ENCODE results near the gene ALG3.
A peak's percentile ranks its signal among the peaks of the same experiment; 100 is the strongest.

ALG3 gene

DNA sequence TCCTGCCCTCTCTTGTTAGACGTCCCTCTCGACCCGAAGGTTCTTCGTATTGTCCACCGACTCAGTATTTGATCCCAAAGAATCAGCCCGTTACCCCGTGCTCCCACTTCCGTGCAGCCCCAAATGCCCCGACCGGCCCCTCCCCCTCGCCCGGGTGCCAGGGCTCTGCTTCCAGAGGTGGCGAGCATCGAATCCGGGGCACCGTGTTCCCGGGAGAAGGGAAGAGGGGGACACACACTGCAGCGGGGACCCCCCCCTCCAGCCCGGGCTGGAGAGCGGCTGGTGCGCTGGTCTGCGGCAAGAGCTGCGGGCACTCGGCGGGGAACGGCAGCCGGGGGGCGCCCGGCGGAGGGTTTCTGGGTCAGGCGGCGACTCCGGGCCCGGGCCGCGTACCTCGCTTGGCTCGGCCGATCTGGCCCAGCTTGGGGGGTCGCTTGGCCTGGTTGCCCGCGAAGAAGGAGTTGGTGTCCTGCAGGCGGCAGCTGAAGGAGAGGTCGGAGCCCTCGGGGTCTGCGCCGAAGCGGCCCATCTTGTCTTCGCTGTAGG, 12.0 kb upstream of the ALG3 start:
- no peak for DNase-seq (ENCODE audit: low read depth in 1 of 2, low spot score in 1 of 2)

GRCh38 chr3:184259878-184260723, 11.3 kb upstream of the ALG3 start:
- peak in 1 of 2 donors; percentile 42 for DNase-seq (ENCODE audit: low read depth in 1 of 2, low spot score in 1 of 2)

- no peak for DNase-seq (ENCODE audit: low read depth in 1 of 2, low spot score in 1 of 2)
Measured at GRCh38 chr3:184259396-184259877, 10.7 kb upstream of the ALG3 start.

- no peak for DNase-seq (ENCODE audit: low read depth in 1 of 2, low spot score in 1 of 2)
Measured at GRCh38 chr3:184258926-184259325, 10.2 kb upstream of the ALG3 start.

DNA sequence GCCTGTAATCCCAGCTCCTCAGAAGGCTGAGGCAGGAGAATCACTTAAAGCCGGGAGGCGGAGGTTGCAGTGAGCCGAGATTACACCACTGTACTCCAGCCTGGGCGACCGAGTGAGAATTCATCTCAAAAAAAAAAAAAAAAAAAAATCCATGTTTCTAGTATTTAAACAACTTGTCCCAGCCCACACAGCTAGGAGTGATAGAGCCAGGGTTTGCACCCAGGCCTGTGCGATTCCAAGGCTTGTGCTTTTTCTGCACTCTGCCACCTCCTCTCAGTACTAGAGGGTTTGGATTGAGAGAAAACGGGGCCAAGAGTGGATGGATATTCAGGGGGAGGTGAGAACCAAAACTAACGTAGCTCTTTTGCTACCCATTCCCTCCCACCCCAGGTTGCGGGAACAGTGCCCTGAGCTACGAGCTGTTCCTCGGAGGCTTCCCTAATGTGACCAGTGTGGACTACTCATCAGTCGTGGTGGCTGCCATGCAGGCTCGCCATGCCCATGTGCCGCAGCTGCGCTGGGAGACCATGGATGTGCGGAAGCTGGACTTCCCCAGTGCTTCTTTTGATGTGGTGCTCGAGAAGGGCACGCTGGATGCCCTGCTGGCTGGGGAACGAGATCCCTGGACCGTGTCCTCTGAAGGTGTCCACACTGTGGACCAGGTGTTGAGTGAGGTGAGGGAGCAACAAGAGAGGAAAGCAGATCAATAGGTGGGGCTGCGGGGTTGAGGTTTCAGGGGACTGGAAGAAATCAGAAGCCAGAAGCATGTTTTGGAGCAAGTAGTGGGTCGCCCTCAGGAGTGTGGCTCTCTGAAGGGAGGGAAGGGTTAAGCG, 8.5 kb upstream of the ALG3 start:
- DNase-seq (ENCODE audit: low read depth in 1 of 2, low spot score in 1 of 2) = no peak

- no peak for DNase-seq (ENCODE audit: low read depth in 1 of 2, low spot score in 1 of 2)
Measured at GRCh38 chr3:184255291-184256039, 6.7 kb upstream of the ALG3 start.

- DNase-seq (ENCODE audit: low read depth in 1 of 2, low spot score in 1 of 2) = peak; percentile 76 to 81
Measured at GRCh38 chr3:184250167-184250828, 1.5 kb upstream of the ALG3 start.

DNA sequence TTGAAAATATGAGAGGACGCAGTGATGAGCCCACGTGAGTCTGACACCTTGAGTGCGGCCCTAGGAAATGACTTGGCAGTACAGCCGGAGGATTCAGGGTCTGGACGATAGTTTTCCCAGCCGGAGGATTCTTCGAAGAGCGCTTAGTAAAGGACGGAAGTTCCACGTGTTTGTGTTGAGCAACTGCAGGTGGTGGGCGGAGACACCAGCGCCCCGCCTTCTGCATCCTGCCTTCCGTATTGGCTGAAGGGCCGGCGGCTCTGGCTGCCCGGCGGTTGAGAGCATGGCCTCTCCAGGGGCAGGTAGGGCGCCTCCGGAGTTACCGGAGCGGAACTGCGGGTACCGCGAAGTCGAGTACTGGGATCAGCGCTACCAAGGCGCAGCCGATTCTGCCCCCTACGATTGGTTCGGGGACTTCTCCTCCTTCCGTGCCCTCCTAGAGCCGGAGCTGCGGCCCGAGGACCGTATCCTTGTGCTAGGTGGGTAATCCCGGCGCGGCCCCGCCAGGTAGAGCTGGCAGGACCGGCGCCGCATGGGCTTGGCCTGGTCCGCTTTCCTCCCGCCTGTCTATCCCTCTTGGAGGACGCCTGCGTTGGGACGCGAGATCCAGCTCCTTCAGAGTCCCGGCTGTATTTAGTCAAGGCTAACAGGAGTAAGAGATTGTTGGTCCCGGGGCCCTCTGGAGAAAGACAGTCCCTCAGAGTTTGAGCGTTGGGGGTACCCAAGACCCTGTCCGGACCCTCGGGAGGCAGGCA, 827 bp upstream of the ALG3 start, which contains the start of gene EEF1AKMT4:
TSS of gene EEF1AKMT4 (plus strand) at position 261 of the 755 bp plus-strand sequence. CDS start at position 284, 23 bp downstream.
- DNase-seq (ENCODE audit: low read depth in 1 of 2, low spot score in 1 of 2) = peak; percentile 91 to 92

- no peak for DNase-seq (ENCODE audit: low read depth in 1 of 2, low spot score in 1 of 2)
Measured at GRCh38 chr3:184242297-184242685, 6.5 kb downstream of the ALG3 start.

DNA sequence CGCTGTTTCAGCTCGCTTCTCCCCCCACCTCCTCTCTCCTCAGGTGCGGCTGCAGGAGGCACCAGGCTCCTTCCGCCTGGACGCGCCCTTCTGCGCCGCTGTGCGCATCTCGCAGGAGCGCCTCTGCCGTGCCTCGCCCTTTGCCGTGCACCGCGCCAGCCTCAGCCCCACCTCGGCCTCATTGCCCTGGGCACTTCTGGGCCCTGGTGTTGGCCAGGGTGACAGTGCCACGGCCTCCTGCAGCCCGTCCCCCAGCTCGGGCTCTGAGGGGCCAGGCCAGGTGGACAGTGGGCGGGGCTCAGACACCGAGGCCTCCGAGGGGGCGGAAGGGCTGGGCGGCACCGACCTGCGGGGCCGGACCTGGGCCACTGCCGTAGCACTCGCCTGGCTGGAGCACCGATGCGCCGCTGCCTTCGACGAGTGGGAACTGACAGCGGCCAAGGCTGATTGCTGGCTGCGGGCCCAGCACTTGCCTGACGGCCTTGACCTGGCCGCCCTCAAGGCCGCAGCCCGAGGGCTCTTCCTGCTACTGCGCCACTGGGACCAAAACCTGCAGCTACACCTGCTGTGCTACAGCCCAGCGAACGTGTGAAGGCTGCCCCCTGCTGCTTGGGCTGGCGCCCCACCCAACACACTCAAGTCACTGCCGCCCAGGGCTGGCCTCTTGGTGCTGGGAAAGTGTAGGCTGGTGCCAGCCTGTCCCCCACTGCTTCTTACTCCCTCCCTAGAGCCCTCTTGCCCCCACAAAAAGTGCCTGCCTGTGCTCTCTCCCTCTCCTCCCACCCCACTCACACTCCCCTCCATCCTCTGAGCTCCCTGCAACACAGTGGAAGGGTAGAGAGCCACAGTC, 7.1 kb downstream of the ALG3 start:
- DNase-seq (ENCODE audit: low read depth in 1 of 2, low spot score in 1 of 2) = no peak

DNA sequence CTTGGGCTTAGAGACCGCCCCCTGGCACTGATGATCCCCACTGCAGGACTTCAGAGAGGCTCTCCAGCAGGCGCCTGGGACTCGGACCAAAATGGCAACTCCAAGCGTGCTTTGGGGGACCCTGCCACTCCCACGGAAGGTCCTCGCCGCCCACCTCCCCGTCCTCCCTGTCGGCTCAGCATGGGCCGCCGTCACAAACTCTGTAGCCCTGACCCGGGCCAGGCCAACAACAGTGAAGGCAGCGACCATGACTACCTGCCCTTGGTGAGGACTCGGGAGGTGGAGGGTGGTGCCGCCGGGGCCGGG, 7.7 kb downstream of the ALG3 start:
- no peak for DNase-seq (ENCODE audit: low read depth in 1 of 2, low spot score in 1 of 2)

- DNase-seq (ENCODE audit: low read depth in 1 of 2, low spot score in 1 of 2) = no peak
Measured at GRCh38 chr3:184240384-184241140, 8.2 kb downstream of the ALG3 start.

DNA sequence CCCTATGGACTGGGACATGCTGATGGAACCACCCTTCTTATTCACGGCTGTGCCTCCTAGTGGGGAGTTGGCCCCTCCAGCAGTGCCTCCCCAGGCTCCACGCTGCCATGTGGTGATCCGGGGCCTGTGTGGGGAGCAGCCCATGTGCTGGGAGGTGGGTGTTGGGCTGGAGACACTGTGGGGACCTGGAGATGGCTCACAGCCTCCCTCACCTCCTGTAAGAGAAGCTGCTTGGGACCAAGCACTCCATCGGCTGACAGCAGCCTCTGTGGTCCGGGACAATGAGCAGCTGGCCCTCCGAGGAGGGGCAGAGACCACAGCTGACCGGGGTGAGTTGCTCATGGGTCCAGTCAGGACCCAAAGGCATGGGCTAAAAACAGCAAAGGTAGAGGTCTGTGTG, 9.1 kb downstream of the ALG3 start:
- DNase-seq (ENCODE audit: low read depth in 1 of 2, low spot score in 1 of 2) = no peak

- DNase-seq (ENCODE audit: low read depth in 1 of 2, low spot score in 1 of 2) = no peak
Measured at GRCh38 chr3:184239221-184239620, 9.5 kb downstream of the ALG3 start.

GRCh38 chr3:184238246-184238818, 10.4 kb downstream of the ALG3 start:
- no peak for DNase-seq (ENCODE audit: low read depth in 1 of 2, low spot score in 1 of 2)

GRCh38 chr3:184237807-184238206, 11.0 kb downstream of the ALG3 start:
- DNase-seq (ENCODE audit: low read depth in 1 of 2, low spot score in 1 of 2) = no peak

DNA sequence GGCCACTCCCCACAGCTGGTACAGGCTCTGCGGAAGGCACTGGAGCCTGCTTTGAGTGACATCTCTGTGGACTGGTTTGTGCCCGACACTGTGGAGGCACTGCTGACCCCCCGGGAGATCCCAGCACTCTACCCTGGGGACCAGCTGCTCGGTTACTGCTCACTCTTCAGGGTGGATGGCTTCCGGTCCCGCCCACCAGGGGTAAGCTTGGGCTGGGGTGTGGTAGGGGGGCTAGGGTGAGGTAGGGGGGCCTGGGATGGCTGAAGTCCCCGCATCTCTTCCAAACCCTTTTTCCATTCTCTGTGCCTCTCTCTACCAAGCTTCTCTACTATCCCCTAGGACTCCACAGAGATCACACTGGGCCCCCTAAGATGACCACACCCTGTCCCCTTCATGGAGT, 11.6 kb downstream of the ALG3 start:
- no peak for DNase-seq (ENCODE audit: low read depth in 1 of 2, low spot score in 1 of 2)

GRCh38 chr3:184236636-184237035, 12.1 kb downstream of the ALG3 start:
- no peak for DNase-seq (ENCODE audit: low read depth in 1 of 2, low spot score in 1 of 2)
